Left forelimb (tissue), 1 donor: ENCODE measurements around the gene HFE.
A peak's percentile ranks its signal among the peaks of the same experiment; 100 is the strongest.
"Not testable (repeated sequence)": the region's sequence is repeated elsewhere in the genome, so short reads cannot be mapped to it uniquely, and the experiment has no call there.

Experiments used
- DNase-seq: peaks from one replicate; pipeline ENCODE4 v3.0.0-alpha.2; 2018; ENCODE audit warnings: low spot score

The HFE gene

GRCh38 chr6:26087284-26088115 is at the start of gene HFE:
HFE (plus strand) TSS chr6:26087429; CDS start chr6:26087441, 12 bp downstream.
- DNase-seq = peak; percentile 80

GRCh38 chr6:26041946-26042345 is 45.3 kb upstream of the HFE start:
- no peak for DNase-seq

- DNase-seq = peak; percentile 88
Observed at GRCh38 chr6:26043384-26044139, 43.7 kb upstream of the HFE start.

GRCh38 chr6:26044140-26045064 is 42.8 kb upstream of the HFE start:
- DNase-seq = no peak

- peak; percentile 83 for DNase-seq
Observed at GRCh38 chr6:26045065-26045927, 41.9 kb upstream of the HFE start.

GRCh38 chr6:26045928-26046368 is 41.3 kb upstream of the HFE start:
- no peak for DNase-seq

GRCh38 chr6:26047329-26047728 is 39.9 kb upstream of the HFE start:
- DNase-seq = not testable (repeated sequence)

- no peak for DNase-seq
Observed at GRCh38 chr6:26048590-26048989, 38.6 kb upstream of the HFE start.

GRCh38 chr6:26051665-26052310 is 35.4 kb upstream of the HFE start:
- DNase-seq = no peak

- DNase-seq = not testable (repeated sequence)
Observed at GRCh38 chr6:26052762-26053250, 34.4 kb upstream of the HFE start.

GRCh38 chr6:26053992-26054780 is 33.0 kb upstream of the HFE start:
- no peak for DNase-seq

GRCh38 chr6:26054781-26055718 is 32.2 kb upstream of the HFE start:
- peak; percentile 91 for DNase-seq

- peak; percentile 94 for DNase-seq
Observed at GRCh38 chr6:26055719-26056582, 31.3 kb upstream of the HFE start.

GRCh38 chr6:26056583-26057350 is 30.5 kb upstream of the HFE start:
- peak; percentile 78 for DNase-seq

GRCh38 chr6:26057899-26058298 is 29.3 kb upstream of the HFE start:
- DNase-seq = no peak

GRCh38 chr6:26058477-26059033 is 28.7 kb upstream of the HFE start:
- not testable (repeated sequence) for DNase-seq
